ENCODE measurements around the gene LAMA5. TPM values are rescaled to one million over a fixed set of nuclear protein-coding genes. Genes with fewer than 3 reads are reported as not detected.

The LAMA5 gene
- total RNA-seq, 1 donor from 2014 or later = 14.1 TPM

- H3K4me1 ChIP-seq (ENCODE audit: control insufficient read depth in 3 of 3, insufficient read depth in 3 of 3, low read length in 3 of 3) = peaks cover 23 to 31% (median 24%) of the 10 kb centered on the region in 3 donors
- no peaks in the 10 kb centered on the region for H3K27me3 ChIP-seq (ENCODE audit: control insufficient read depth in 3 of 3, insufficient read depth in 3 of 3, low read length in 3 of 3)
- H3K4me3 ChIP-seq (ENCODE audit: low read length in 3 of 3) = no peak overlapping the region
- peaks cover 28 to 50% (median 32%) of the 10 kb centered on the region in 3 donors for H3K36me3 ChIP-seq (ENCODE audit: control insufficient read depth in 3 of 3, insufficient read depth in 3 of 3, low read length in 3 of 3)
- no peak overlapping the region for H3K27ac ChIP-seq (ENCODE audit: low read depth, low read length)
- H3K9ac ChIP-seq (ENCODE audit: low read depth in 1 of 3, low read length in 3 of 3) = no peak overlapping the region
- H3K9me3 ChIP-seq (ENCODE audit: control insufficient read depth in 3 of 3, low read length in 3 of 3) = no peaks in the 10 kb centered on the region
These were observed 22.5 kb upstream of the LAMA5 start for GRCh38 chr20:62389601-62390087.

- H3K9me3 ChIP-seq (ENCODE audit: control insufficient read depth in 3 of 3, low read length in 3 of 3) = no peaks in the 10 kb centered on the region
- H3K36me3 ChIP-seq (ENCODE audit: control insufficient read depth in 3 of 3, insufficient read depth in 3 of 3, low read length in 3 of 3) = peaks cover 27 to 50% (median 32%) of the 10 kb centered on the region in 3 donors
- no peaks in the 10 kb centered on the region for H3K27me3 ChIP-seq (ENCODE audit: control insufficient read depth in 3 of 3, insufficient read depth in 3 of 3, low read length in 3 of 3)
- no peak overlapping the region for H3K4me3 ChIP-seq (ENCODE audit: low read length in 3 of 3)
- H3K27ac ChIP-seq (ENCODE audit: low read depth, low read length) = no peak overlapping the region
- H3K4me1 ChIP-seq (ENCODE audit: control insufficient read depth in 3 of 3, insufficient read depth in 3 of 3, low read length in 3 of 3) = peaks cover 23 to 31% (median 24%) of the 10 kb centered on the region in 3 donors
- no peak overlapping the region for H3K9ac ChIP-seq (ENCODE audit: low read depth in 1 of 3, low read length in 3 of 3)
These were observed 21.9 kb upstream of the LAMA5 start for GRCh38 chr20:62388839-62389600.

GRCh38 chr20:62387933-62388635 lies 21.0 kb upstream of the LAMA5 start:
- Histone ChIP-seq H3K27me3 (ENCODE audit: control insufficient read depth in 3 of 3, insufficient read depth in 3 of 3, low read length in 3 of 3) (no peaks in the 10 kb centered on the region), H3K4me3 (ENCODE audit: low read length in 3 of 3) (peak overlapping the region; percentile 94 to 98 (median 96)), H3K36me3 (ENCODE audit: control insufficient read depth in 3 of 3, insufficient read depth in 3 of 3, low read length in 3 of 3) (peaks cover 22 to 40% (median 32%) of the 10 kb centered on the region in 3 donors), H3K27ac (ENCODE audit: low read depth, low read length) (no peak overlapping the region), H3K9me3 (ENCODE audit: control insufficient read depth in 3 of 3, low read length in 3 of 3) (no peaks in the 10 kb centered on the region), H3K4me1 (ENCODE audit: control insufficient read depth in 3 of 3, insufficient read depth in 3 of 3, low read length in 3 of 3) (peaks cover 23 to 31% (median 24%) of the 10 kb centered on the region in 3 donors), H3K9ac (ENCODE audit: low read depth in 1 of 3, low read length in 3 of 3) (peak overlapping the region; percentile 92 to 99 (median 98))

- Histone ChIP-seq H3K9ac (ENCODE audit: low read depth in 1 of 3, low read length in 3 of 3) (peak overlapping the region; percentile 92 to 99 (median 98)), H3K36me3 (ENCODE audit: control insufficient read depth in 3 of 3, insufficient read depth in 3 of 3, low read length in 3 of 3) (peaks cover 19 to 36% (median 32%) of the 10 kb centered on the region in 3 donors), H3K4me3 (ENCODE audit: low read length in 3 of 3) (peak overlapping the region; percentile 94 to 98 (median 96)), H3K27me3 (ENCODE audit: control insufficient read depth in 3 of 3, insufficient read depth in 3 of 3, low read length in 3 of 3) (no peaks in the 10 kb centered on the region), H3K27ac (ENCODE audit: low read depth, low read length) (peak overlapping the region; percentile 93), H3K9me3 (ENCODE audit: control insufficient read depth in 3 of 3, low read length in 3 of 3) (no peaks in the 10 kb centered on the region), H3K4me1 (ENCODE audit: control insufficient read depth in 3 of 3, insufficient read depth in 3 of 3, low read length in 3 of 3) (peaks cover 27 to 37% (median 28%) of the 10 kb centered on the region in 3 donors)
These were observed 20.3 kb upstream of the LAMA5 start for GRCh38 chr20:62387219-62387913.

GRCh38 chr20:62386383-62387218 lies 19.5 kb upstream of the LAMA5 start, which contains the start of gene RPS21:
Gene RPS21, plus strand, starts transcription at chr20:62387103. Its CDS starts 236 bp downstream, at chr20:62387339.
- Histone ChIP-seq H3K9ac (ENCODE audit: low read depth in 1 of 3, low read length in 3 of 3) (peak within 1 kb of the TSS; percentile 92 to 99 (median 98)), H3K36me3 (ENCODE audit: control insufficient read depth in 3 of 3, insufficient read depth in 3 of 3, low read length in 3 of 3) (peaks cover 19 to 36% (median 36%) of the 10 kb centered on the region in 3 donors), H3K27ac (ENCODE audit: low read depth, low read length) (peak within 1 kb of the TSS; percentile 93), H3K4me3 (ENCODE audit: low read length in 3 of 3) (peak within 1 kb of the TSS; percentile 94 to 98 (median 96)), H3K9me3 (ENCODE audit: control insufficient read depth in 3 of 3, low read length in 3 of 3) (no peaks in the 10 kb centered on the region), H3K27me3 (ENCODE audit: control insufficient read depth in 3 of 3, insufficient read depth in 3 of 3, low read length in 3 of 3) (no peaks in the 10 kb centered on the region), H3K4me1 (ENCODE audit: control insufficient read depth in 3 of 3, insufficient read depth in 3 of 3, low read length in 3 of 3) (peaks cover 29 to 40% (median 32%) of the 10 kb centered on the region in 3 donors)

GRCh38 chr20:62382306-62383198 lies 15.4 kb upstream of the LAMA5 start:
- Histone ChIP-seq H3K9ac (ENCODE audit: low read depth in 1 of 3, low read length in 3 of 3) (no peak overlapping the region), H3K4me1 (ENCODE audit: control insufficient read depth in 3 of 3, insufficient read depth in 3 of 3, low read length in 3 of 3) (peaks cover 25 to 45% (median 37%) of the 10 kb centered on the region in 3 donors), H3K9me3 (ENCODE audit: control insufficient read depth in 3 of 3, low read length in 3 of 3) (no peaks in the 10 kb centered on the region), H3K36me3 (ENCODE audit: control insufficient read depth in 3 of 3, insufficient read depth in 3 of 3, low read length in 3 of 3) (peaks cover 0 to 9% (median 0%) of the 10 kb centered on the region in 3 donors), H3K4me3 (ENCODE audit: low read length in 3 of 3) (no peak overlapping the region), H3K27me3 (ENCODE audit: control insufficient read depth in 3 of 3, insufficient read depth in 3 of 3, low read length in 3 of 3) (no peaks in the 10 kb centered on the region), H3K27ac (ENCODE audit: low read depth, low read length) (no peak overlapping the region)

- peak overlapping the region in 1 of 3 donors; percentile 22 for H3K4me3 ChIP-seq (ENCODE audit: low read length in 3 of 3)
- peak overlapping the region in 1 of 3 donors; percentile 25 for H3K9ac ChIP-seq (ENCODE audit: low read depth in 1 of 3, low read length in 3 of 3)
- H3K27ac ChIP-seq (ENCODE audit: low read depth, low read length) = peak overlapping the region; percentile 73
- H3K36me3 ChIP-seq (ENCODE audit: control insufficient read depth in 3 of 3, insufficient read depth in 3 of 3, low read length in 3 of 3) = peaks cover 0 to 8% (median 0%) of the 10 kb centered on the region in 3 donors
- H3K4me1 ChIP-seq (ENCODE audit: control insufficient read depth in 3 of 3, insufficient read depth in 3 of 3, low read length in 3 of 3) = peaks cover 28 to 47% (median 40%) of the 10 kb centered on the region in 3 donors
- no peaks in the 10 kb centered on the region for H3K9me3 ChIP-seq (ENCODE audit: control insufficient read depth in 3 of 3, low read length in 3 of 3)
- no peaks in the 10 kb centered on the region for H3K27me3 ChIP-seq (ENCODE audit: control insufficient read depth in 3 of 3, insufficient read depth in 3 of 3, low read length in 3 of 3)
These were observed 14.7 kb upstream of the LAMA5 start for GRCh38 chr20:62381842-62382241.

GRCh38 chr20:62381202-62381797 lies 14.2 kb upstream of the LAMA5 start:
- Histone ChIP-seq H3K36me3 (ENCODE audit: control insufficient read depth in 3 of 3, insufficient read depth in 3 of 3, low read length in 3 of 3) (peaks cover 0 to 5% (median 0%) of the 10 kb centered on the region in 3 donors), H3K27me3 (ENCODE audit: control insufficient read depth in 3 of 3, insufficient read depth in 3 of 3, low read length in 3 of 3) (no peaks in the 10 kb centered on the region), H3K27ac (ENCODE audit: low read depth, low read length) (peak overlapping the region; percentile 73), H3K4me1 (ENCODE audit: control insufficient read depth in 3 of 3, insufficient read depth in 3 of 3, low read length in 3 of 3) (peaks cover 33 to 48% (median 45%) of the 10 kb centered on the region in 3 donors), H3K4me3 (ENCODE audit: low read length in 3 of 3) (no peak overlapping the region), H3K9me3 (ENCODE audit: control insufficient read depth in 3 of 3, low read length in 3 of 3) (no peaks in the 10 kb centered on the region), H3K9ac (ENCODE audit: low read depth in 1 of 3, low read length in 3 of 3) (peak overlapping the region in 2 of 3 donors; percentile 25 to 45)
